ENCODE results near the gene ATP8A1.

GRCh38 chr4:42401171-42401570 is 255.7 kb downstream of the ATP8A1 start:
- TF ChIP-seq, protein P1, sequence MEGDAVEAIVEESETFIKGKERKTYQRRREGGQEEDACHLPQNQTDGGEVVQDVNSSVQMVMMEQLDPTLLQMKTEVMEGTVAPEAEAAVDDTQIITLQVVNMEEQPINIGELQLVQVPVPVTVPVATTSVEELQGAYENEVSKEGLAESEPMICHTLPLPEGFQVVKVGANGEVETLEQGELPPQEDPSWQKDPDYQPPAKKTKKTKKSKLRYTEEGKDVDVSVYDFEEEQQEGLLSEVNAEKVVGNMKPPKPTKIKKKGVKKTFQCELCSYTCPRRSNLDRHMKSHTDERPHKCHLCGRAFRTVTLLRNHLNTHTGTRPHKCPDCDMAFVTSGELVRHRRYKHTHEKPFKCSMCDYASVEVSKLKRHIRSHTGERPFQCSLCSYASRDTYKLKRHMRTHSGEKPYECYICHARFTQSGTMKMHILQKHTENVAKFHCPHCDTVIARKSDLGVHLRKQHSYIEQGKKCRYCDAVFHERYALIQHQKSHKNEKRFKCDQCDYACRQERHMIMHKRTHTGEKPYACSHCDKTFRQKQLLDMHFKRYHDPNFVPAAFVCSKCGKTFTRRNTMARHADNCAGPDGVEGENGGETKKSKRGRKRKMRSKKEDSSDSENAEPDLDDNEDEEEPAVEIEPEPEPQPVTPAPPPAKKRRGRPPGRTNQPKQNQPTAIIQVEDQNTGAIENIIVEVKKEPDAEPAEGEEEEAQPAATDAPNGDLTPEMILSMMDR (IDR thresholded peaks at IDR 0.05), result peak; percentile 26; the same call in 1 of the 2 replicates
- TF ChIP-seq POLR2AphosphoS5 (IDR thresholded peaks at IDR 0.05; ENCODE audit: low read depth, low read length) (no peak), REST (IDR thresholded peaks at IDR 0.05; ENCODE audit: insufficient read depth in 1 of 2, low read depth in 2 of 2, low read length in 1 of 2) (no peak), TCF7L2 (IDR thresholded peaks at IDR 0.05; ENCODE audit: low read depth, low read length) (no peak), SIN3A (IDR thresholded peaks at IDR 0.05; ENCODE audit: borderline replicate concordance, insufficient read depth, low read depth, low read length) (no peak)
